Measurements from ENCODE around the gene SH2D6.

SH2D6 gene

DNA sequence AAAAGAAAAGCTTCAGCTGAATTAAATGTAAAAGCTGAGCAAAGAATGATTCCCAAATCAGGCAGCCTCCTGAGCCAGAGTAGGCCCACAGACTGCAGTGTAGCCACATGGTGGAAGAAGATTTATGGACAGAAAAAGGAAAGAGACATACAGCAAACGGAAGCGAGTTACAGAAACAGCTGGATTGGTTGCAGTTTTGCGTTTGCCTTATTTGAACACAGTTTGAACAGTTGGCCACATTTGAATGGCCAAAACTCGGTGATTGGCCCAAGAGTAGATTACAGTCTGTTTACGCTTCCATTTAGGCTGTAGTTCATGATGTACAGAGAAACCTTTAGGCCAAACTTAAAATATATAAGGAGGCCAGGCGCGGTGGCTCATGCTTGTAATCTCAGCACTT is 35.1 kb downstream of the SH2D6 start:
- TF ChIP-seq, protein P1, sequence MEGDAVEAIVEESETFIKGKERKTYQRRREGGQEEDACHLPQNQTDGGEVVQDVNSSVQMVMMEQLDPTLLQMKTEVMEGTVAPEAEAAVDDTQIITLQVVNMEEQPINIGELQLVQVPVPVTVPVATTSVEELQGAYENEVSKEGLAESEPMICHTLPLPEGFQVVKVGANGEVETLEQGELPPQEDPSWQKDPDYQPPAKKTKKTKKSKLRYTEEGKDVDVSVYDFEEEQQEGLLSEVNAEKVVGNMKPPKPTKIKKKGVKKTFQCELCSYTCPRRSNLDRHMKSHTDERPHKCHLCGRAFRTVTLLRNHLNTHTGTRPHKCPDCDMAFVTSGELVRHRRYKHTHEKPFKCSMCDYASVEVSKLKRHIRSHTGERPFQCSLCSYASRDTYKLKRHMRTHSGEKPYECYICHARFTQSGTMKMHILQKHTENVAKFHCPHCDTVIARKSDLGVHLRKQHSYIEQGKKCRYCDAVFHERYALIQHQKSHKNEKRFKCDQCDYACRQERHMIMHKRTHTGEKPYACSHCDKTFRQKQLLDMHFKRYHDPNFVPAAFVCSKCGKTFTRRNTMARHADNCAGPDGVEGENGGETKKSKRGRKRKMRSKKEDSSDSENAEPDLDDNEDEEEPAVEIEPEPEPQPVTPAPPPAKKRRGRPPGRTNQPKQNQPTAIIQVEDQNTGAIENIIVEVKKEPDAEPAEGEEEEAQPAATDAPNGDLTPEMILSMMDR (IDR thresholded peaks at IDR 0.05; ENCODE audit: extremely low read depth, missing control alignments) = no peak
- DNase-seq (ENCODE audit: low spot score) = no peak

DNA sequence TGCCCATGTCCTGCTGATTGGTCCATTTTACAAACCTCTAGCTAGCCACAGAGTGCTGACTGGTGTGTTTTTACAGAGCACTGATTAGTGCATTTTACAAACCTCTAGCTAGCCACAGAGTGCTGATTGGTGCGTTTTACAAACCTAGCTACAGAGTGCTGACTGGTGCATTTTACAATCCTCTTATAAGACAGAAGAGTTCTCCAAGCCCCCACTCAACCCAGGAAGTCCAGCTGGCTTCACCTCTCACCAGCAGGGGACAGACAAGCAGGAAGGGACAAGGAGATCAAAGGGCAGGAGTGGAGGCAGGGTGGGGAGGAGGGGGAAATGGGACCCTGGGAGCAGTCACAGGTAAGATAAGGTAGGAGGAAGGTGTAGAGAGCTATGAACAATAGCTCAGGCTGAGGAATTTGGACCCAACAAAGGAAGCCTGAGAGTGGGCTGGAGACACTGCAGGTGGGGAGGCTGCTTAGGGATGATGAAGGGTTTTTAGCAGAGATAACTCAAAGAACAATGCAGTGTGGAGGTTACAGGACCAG is 37.1 kb downstream of the SH2D6 start:
- no peak for DNase-seq (ENCODE audit: low spot score)
- TF ChIP-seq, protein P1 (IDR thresholded peaks at IDR 0.05; ENCODE audit: extremely low read depth, missing control alignments) = no peak

DNA sequence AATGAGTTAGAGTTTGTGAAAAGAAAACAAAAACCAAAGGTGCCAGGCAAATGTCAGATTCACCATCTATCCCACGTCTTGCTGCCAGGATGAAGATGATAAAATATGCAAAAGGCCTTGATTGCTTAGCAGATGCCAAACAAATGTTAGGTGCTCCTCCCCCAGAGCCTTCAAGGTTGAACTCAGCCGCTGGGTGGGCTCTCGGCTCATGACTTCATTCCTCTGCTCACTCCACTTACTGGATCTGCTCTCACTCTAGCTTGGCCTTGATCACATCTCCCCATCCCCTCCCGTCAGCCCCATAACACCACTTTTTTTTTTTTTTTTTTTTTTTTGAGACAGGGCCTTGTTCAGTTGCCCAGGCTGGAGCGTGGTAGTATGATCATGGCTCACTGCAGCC is 38.5 kb downstream of the SH2D6 start:
- TF ChIP-seq, protein P1 (IDR thresholded peaks at IDR 0.05; ENCODE audit: extremely low read depth, missing control alignments) = no peak
- DNase-seq (ENCODE audit: low spot score) = no peak

DNA sequence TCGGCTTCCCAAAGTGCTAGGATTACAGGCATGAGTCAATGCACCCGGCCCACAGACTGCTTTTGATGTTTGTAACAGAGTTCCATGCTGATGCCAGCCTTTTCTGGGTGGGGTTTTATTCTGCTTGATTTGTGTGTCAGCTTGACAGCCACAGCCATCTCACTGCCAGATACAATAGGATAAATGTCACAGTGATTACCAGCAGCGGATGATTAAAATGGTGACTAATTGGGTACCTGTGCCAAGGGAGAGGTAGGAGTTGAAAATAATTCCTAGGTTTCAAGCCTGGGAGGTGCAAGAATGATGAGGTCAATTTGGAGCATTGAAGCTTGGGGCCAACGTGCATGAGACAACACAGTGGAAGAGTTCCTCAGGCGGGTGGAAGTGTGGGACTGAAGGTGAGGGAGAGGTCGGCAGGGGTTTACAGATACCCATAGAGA is 39.4 kb downstream of the SH2D6 start:
- TF ChIP-seq, protein P1 (IDR thresholded peaks at IDR 0.05; ENCODE audit: extremely low read depth, missing control alignments) = no peak
- DNase-seq (ENCODE audit: low spot score) = no peak

DNA sequence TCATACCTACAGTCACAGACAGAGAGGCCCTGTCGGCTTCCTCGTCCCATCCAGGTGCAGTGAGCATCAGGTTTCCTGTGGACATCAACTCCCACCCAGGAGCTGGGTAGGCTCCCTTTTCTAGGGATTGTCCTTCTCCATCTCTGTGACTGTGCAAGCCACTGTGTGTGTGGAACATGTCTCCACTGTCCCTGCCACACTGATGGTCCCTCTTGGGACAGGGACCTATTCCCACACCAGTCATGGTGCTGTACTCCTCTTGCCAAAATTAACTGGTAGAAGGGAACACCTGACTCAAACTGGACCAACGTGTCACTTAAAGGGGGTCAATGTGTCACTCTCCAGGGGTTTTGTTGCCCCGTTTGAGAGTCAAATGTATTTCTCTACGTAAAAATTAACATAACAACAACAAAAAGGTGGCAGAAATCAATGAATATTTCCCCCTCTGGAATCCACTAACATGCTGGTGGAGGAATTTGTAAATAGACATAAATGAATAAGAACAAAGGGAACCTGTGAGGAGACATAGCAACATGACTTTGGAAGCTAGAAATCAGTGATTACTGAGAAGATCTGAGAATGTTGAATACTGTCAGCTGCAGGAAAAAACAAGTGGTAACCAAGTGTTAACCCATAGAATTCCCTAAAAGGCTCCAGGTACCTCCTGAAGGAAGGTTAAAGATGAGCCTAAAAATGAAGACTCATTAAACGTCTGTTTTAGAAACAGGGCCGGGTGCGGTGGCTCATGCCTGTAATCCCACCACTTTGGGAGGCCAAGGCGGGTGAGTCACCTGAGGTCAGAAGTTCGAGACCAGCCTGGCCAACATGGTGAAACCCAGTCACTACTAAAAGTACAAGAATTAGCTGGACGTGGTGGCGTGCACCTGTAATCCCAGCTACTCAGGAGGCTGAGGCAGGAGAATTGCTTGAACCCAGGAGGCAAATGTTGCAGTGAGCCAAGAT is 40.4 kb downstream of the SH2D6 start:
- TF ChIP-seq, protein P1 (IDR thresholded peaks at IDR 0.05; ENCODE audit: extremely low read depth, missing control alignments) = no peak
- no peak for DNase-seq (ENCODE audit: low spot score)

DNA sequence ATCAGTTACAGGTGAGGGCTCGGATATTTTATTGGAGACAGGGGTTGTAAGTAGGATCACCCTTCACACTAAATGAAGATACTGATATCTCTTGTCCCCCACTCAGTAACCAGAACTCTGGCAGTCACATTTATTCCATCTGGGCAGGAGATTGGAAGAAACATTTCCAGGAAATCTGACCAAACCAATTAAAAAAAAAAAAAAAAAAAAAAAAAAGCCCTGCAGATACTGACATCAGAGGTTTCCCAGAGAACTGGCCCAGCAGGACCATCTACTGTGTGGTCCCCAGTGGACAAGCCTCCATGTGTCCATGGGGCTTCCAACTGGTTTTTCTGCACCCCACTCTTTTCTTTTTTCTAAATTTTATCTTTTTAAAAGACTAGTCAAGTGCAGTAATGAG is 41.3 kb downstream of the SH2D6 start:
- DNase-seq (ENCODE audit: low spot score) = no peak
- TF ChIP-seq, protein P1 (IDR thresholded peaks at IDR 0.05; ENCODE audit: extremely low read depth, missing control alignments) = no peak

DNA sequence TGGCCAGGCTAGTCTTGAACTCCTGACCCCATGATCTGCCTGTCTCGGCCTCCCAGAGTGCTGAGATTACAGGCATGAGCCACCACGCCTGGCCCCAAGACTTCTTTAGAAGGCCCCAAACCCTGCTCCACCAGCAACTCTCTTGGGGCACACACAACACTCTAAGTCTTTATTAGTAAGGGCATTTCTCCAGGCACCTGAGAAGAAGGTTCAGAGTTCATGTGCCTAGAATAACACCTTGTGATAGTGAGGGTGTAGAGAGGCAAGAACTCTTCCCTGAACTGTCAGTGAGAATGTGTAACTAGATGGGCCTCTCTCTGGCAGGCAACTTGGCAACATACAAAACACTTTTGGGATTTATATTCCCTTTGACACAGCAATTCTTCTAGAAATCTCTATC is 43.8 kb downstream of the SH2D6 start:
- DNase-seq (ENCODE audit: low spot score) = no peak

More for the DNA sequence above, 43.8 kb downstream of the SH2D6 start:
- TF ChIP-seq, protein P1 (IDR thresholded peaks at IDR 0.05; ENCODE audit: extremely low read depth, missing control alignments) = no peak
